ENCODE measurements around the gene SWI5.

Gene SWI5

GRCh38 chr9:128280084-128280622 is 4.1 kb downstream of the SWI5 start:
- DNase-seq, result no peak

- no peak for DNase-seq
Measured at GRCh38 chr9:128282500-128282899, 6.4 kb downstream of the SWI5 start.

- DNase-seq, result peak; percentile 13
Measured at GRCh38 chr9:128285033-128285784, 9.1 kb downstream of the SWI5 start.

GRCh38 chr9:128286440-128286839 is 10.4 kb downstream of the SWI5 start:
- DNase-seq, result peak; percentile 7

- no peak for DNase-seq
Measured at GRCh38 chr9:128288273-128289004, 12.4 kb downstream of the SWI5 start.

- DNase-seq, result no peak
Measured at GRCh38 chr9:128292009-128292408, 15.9 kb downstream of the SWI5 start.

- no peak for DNase-seq
Measured at GRCh38 chr9:128293091-128293490, 17.0 kb downstream of the SWI5 start.

GRCh38 chr9:128294142-128294541 is 18.1 kb downstream of the SWI5 start:
- DNase-seq, result no peak

GRCh38 chr9:128296340-128297220 is 20.5 kb downstream of the SWI5 start:
- no peak for DNase-seq

GRCh38 chr9:128297221-128297773 is 21.2 kb downstream of the SWI5 start:
- no peak for DNase-seq

GRCh38 chr9:128298535-128299482 is 22.7 kb downstream of the SWI5 start:
- no peak for DNase-seq

- no peak for DNase-seq
Measured at GRCh38 chr9:128304136-128304970, 28.3 kb downstream of the SWI5 start.

GRCh38 chr9:128304971-128305288 is 28.9 kb downstream of the SWI5 start:
- DNase-seq, result no peak

- no peak for DNase-seq
Measured at GRCh38 chr9:128309551-128309950, 33.5 kb downstream of the SWI5 start.

GRCh38 chr9:128310461-128310860 is 34.4 kb downstream of the SWI5 start:
- DNase-seq, result no peak

- DNase-seq, result no peak
Measured at GRCh38 chr9:128314697-128315096, 38.6 kb downstream of the SWI5 start.

GRCh38 chr9:128316421-128316820 is 40.3 kb downstream of the SWI5 start:
- no peak for DNase-seq

- no peak for DNase-seq
Measured at GRCh38 chr9:128317629-128318028, 41.6 kb downstream of the SWI5 start.

GRCh38 chr9:128321343-128321742 is 45.3 kb downstream of the SWI5 start:
- no peak for DNase-seq

GRCh38 chr9:128321879-128322403 is 45.9 kb downstream of the SWI5 start:
- DNase-seq, result no peak
